ENCODE results near the gene TP53.

DNA sequence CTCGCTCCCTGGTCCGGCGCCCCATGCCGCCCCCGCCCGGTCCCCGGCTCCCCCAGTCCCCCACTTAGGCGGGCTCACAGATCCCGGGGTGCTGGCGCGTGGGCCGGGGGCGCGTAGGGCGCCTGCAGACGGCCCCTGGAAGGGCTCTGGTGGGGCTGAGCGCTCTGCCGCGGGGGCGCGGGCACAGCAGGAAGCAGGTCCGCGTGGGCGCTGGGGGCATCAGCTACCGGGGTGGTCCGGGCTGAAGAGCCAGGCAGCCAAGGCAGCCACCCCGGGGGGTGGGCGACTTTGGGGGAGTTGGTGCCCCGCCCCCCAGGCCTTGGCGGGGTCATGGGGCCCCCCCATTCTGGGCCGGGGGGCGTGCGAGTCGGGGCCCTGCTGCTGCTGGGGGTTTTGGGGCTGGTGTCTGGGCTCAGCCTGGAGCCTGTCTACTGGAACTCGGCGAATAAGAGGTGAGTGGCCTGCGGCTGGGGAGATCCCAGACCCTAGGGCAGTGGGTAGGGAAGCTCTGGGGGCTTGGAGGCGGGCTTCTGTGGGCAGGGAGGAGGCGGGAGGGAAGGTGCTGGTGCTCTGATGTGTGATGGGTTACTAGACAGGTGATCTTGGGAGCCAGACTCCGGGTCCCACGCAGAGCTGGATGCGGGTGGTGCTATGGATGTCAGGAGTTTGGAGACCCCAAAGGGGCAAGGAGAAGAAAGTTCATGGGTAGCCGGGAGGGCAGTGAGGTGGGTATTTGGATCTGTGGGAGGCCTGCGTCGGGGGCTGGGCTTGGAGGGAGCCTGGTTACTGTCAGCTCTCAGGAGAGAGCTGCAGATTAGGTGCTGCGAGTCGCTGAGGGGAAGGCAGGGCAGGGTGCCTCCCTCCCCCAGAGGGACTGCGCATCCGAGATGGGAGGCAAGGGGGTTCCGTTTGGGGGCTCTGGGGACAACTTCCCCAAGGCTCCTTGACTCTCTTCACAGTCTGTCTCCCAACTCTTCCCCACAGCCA is 18.3 kb upstream of the TP53 start:
- TF ChIP-seq CTCF (conservative IDR thresholded peaks at IDR 0.05), result no peak
- no peak for TF ChIP-seq ZFX (IDR thresholded peaks at IDR 0.05)
